Trophoblast cell (in vitro differentiated cells and primary cell): ENCODE results near the gene CCDC28B.

Source experiments
- DNase-seq, 2 donors: peaks; one replicate each; pipeline ENCODE4 v3.0.0-alpha.2; 2016
- H2AFZ ChIP-seq: 2 replicates; pipeline ENCODE4 v1.6.1; 2013; ENCODE audit warnings: low read length, moderate library complexity, mild to moderate bottlenecking; ENCODE audit not compliant: insufficient read depth, poor library complexity
- H2AK5ac ChIP-seq: 2 replicates; pipeline ENCODE4 v1.6.1; 2013; ENCODE audit warnings: mild to moderate bottlenecking, low read length
- H2BK120ac ChIP-seq: 2 replicates; pipeline ENCODE4 v1.6.1; 2013; ENCODE audit warnings: low read length, mild to moderate bottlenecking, moderate library complexity; ENCODE audit not compliant: insufficient read depth, poor library complexity
- H2BK12ac ChIP-seq: 2 replicates; pipeline ENCODE4 v1.6.1; 2013; ENCODE audit warnings: mild to moderate bottlenecking, low read length, moderate library complexity
- H2BK5ac ChIP-seq: 2 replicates; pipeline ENCODE4 v1.6.1; 2013; ENCODE audit warnings: low read length, low read depth, moderate library complexity, mild to moderate bottlenecking; ENCODE audit not compliant: poor library complexity
- H3K14ac ChIP-seq: 2 replicates; pipeline ENCODE4 v1.6.1; 2013; ENCODE audit warnings: mild to moderate bottlenecking, low read length
- H3K18ac ChIP-seq: 2 replicates; pipeline ENCODE4 v1.6.1; 2013; ENCODE audit warnings: mild to moderate bottlenecking, low read length
- H3K23ac ChIP-seq: 2 replicates; pipeline ENCODE4 v1.6.1; 2013; ENCODE audit warnings: low read length
- H3K27ac ChIP-seq: 2 replicates; pipeline ENCODE4 v1.5.1; 2013; ENCODE audit warnings: low read depth, mild to moderate bottlenecking, inconsistent platforms, low read length, moderate library complexity
- H3K27me3 ChIP-seq: 2 replicates; pipeline ENCODE4 v1.6.1; 2013; ENCODE audit warnings: inconsistent platforms, mild to moderate bottlenecking, low read length, moderate library complexity; ENCODE audit not compliant: insufficient read depth
- H3K36me3 ChIP-seq, 2 experiments: 1 replicate in 1 of 2; 2 replicates in 1 of 2; pipeline ENCODE4 v1.6.1; 2013; ENCODE audit warnings: low read length in 2 of 2, mild to moderate bottlenecking in 2 of 2, moderate library complexity in 1 of 2; ENCODE audit not compliant: insufficient read depth in 2 of 2, control insufficient read depth in 1 of 2
- H3K4ac ChIP-seq: 2 replicates; pipeline ENCODE4 v1.6.1; 2013; ENCODE audit warnings: low read depth, mild to moderate bottlenecking, low read length, moderate library complexity
- H3K4me1 ChIP-seq, 2 experiments: 1 replicate in 1 of 2; 2 replicates in 1 of 2; pipeline ENCODE4 v1.6.1; 2013; ENCODE audit warnings: low read length in 2 of 2, mild to moderate bottlenecking in 2 of 2, moderate library complexity in 1 of 2; ENCODE audit not compliant: insufficient read depth in 2 of 2, control insufficient read depth in 1 of 2
- H3K4me2 ChIP-seq: 2 replicates; pipeline ENCODE4 v1.6.1; 2013; ENCODE audit warnings: inconsistent platforms, mild to moderate bottlenecking, low read length, moderate library complexity
- H3K4me3 ChIP-seq: 2 replicates; pipeline ENCODE4 v1.5.1; 2013; ENCODE audit warnings: mild to moderate bottlenecking, low read depth, low read length, inconsistent platforms
- H3K79me1 ChIP-seq: one replicate; pipeline ENCODE4 v1.6.1; 2013; ENCODE audit warnings: low read length
- H3K79me2 ChIP-seq: 2 replicates; pipeline ENCODE4 v1.6.1; 2013; ENCODE audit warnings: low read length, mild to moderate bottlenecking; ENCODE audit not compliant: control insufficient read depth, insufficient read depth, poor library complexity
- H3K9ac ChIP-seq: 2 replicates; pipeline ENCODE4 v1.6.1; 2013; ENCODE audit warnings: mild to moderate bottlenecking, low read length
- H3K9me3 ChIP-seq: 2 replicates; pipeline ENCODE4 v1.6.1; 2013; ENCODE audit warnings: low read depth, mild to moderate bottlenecking, control low read depth, inconsistent platforms, low read length; ENCODE audit not compliant: insufficient read depth
- H4K12ac ChIP-seq: 2 replicates; pipeline ENCODE4 v1.6.1; 2013; ENCODE audit warnings: low read depth, mild to moderate bottlenecking, low read length, moderate library complexity
- H4K8ac ChIP-seq: 2 replicates; pipeline ENCODE4 v1.6.1; 2013; ENCODE audit warnings: low read depth, mild to moderate bottlenecking, low read length, moderate library complexity
- H4K91ac ChIP-seq: one replicate; pipeline ENCODE4 v1.6.1; 2013; ENCODE audit warnings: low read depth, mild to moderate bottlenecking, low read length, moderate library complexity
- WGBS: extraction: QIAGEN DNeasy Blood & Tissue Kit; methylation state at CpG from one replicate; pipeline ENCODE4 v1.1.7; 2013; ENCODE audit warnings: missing lambda C conversion rate; ENCODE audit not compliant: insufficient read length, insufficient coverage; ENCODE audit errors: extremely low coverage; 5-methylcytosine and 5-hydroxymethylcytosine counted together

Gene CCDC28B

GRCh38 chr1:32178380-32179192 lies 21.8 kb upstream of the CCDC28B start:
- Histone ChIP-seq H2BK12ac (no peak overlapping the region), H2AK5ac (no peak overlapping the region), H2BK120ac (no peak overlapping the region), H3K4ac (no peak overlapping the region), H3K79me2 (peaks cover 8% of the 10 kb centered on the region), H3K4me3 (no peak overlapping the region), H2AFZ (peak overlapping the region; percentile 14), H3K4me1 (peaks cover 7 to 10% of the 10 kb centered on the region in 2 experiments), H2BK5ac (no peak overlapping the region), H3K18ac (no peak overlapping the region), H3K4me2 (peak overlapping the region; percentile 90), H3K36me3 (peaks cover 17 to 18% of the 10 kb centered on the region in 2 experiments), H4K8ac (peak overlapping the region; percentile 56), H3K23ac (no peak overlapping the region), H4K12ac (peak overlapping the region; percentile 63), H3K9me3 (no peaks in the 10 kb centered on the region), H3K79me1 (peaks cover 9% of the 10 kb centered on the region), H3K27ac (peak overlapping the region; percentile 31), H3K27me3 (no peaks in the 10 kb centered on the region), H4K91ac (peak overlapping the region; percentile 64), H3K14ac (no peak overlapping the region), H3K9ac (no peak overlapping the region)
- peak in 1 of 2 donors; percentile 19 for DNase-seq
- no CpG with 5 or more reads among the region's 7 CpGs for WGBS

GRCh38 chr1:32179193-32179442 lies 21.3 kb upstream of the CCDC28B start:
- H3K79me2 ChIP-seq = peaks cover 8% of the 10 kb centered on the region
- WGBS = no CpG with 5 or more reads among the region's 7 CpGs

GRCh38 chr1:32179443-32180185 lies 20.8 kb upstream of the CCDC28B start, which contains the start of gene TXLNA:
Gene TXLNA, plus strand, starts transcription at chr1:32179675. Its CDS starts 671 bp downstream, at chr1:32180346.
- Histone ChIP-seq H3K4me1 (peaks cover 7 to 10% of the 10 kb centered on the region in 2 experiments), H3K9ac (peak within 1 kb of the TSS; percentile 89), H3K4me3 (peak within 1 kb of the TSS; percentile 78), H4K91ac (peak within 1 kb of the TSS; percentile 64), H3K9me3 (no peaks in the 10 kb centered on the region), H3K79me2 (peaks cover 8% of the 10 kb centered on the region), H4K12ac (peak within 1 kb of the TSS; percentile 63), H3K27ac (peak within 1 kb of the TSS; percentile 73), H3K14ac (peak within 1 kb of the TSS; percentile 68), H3K4ac (peak within 1 kb of the TSS; percentile 16), H4K8ac (peak within 1 kb of the TSS; percentile 87), H3K4me2 (peak within 1 kb of the TSS; percentile 90), H3K36me3 (peaks cover 15 to 25% of the 10 kb centered on the region in 2 experiments), H3K27me3 (no peaks in the 10 kb centered on the region), H2BK5ac (peak within 1 kb of the TSS; percentile 71), H2BK120ac (peak within 1 kb of the TSS; percentile 25), H3K18ac (peak within 1 kb of the TSS; percentile 51), H3K23ac (no peak within 1 kb of the TSS), H3K79me1 (peaks cover 9% of the 10 kb centered on the region), H2BK12ac (no peak within 1 kb of the TSS), H2AK5ac (peak within 1 kb of the TSS; percentile 45), H2AFZ (peak within 1 kb of the TSS; percentile 55)
- DNase-seq = peak; percentile 90
- no CpG with 5 or more reads among the region's 79 CpGs for WGBS

More at GRCh38 chr1:32179193-32179442, 21.3 kb upstream of the CCDC28B start:
- H2AK5ac ChIP-seq = no peak overlapping the region
- H3K27ac ChIP-seq = peak overlapping the region; percentile 31
- peak overlapping the region; percentile 17 for H3K9ac ChIP-seq
- H3K4me2 ChIP-seq = peak overlapping the region; percentile 90
- peaks cover 13 to 20% of the 10 kb centered on the region in 2 experiments for H3K36me3 ChIP-seq
- peak overlapping the region; percentile 56 for H4K8ac ChIP-seq
- DNase-seq = no peak
- H3K9me3 ChIP-seq = no peaks in the 10 kb centered on the region
- no peak overlapping the region for H3K18ac ChIP-seq
- H3K4me3 ChIP-seq = no peak overlapping the region
- H3K4me1 ChIP-seq = peaks cover 7 to 10% of the 10 kb centered on the region in 2 experiments
- no peak overlapping the region for H3K4ac ChIP-seq
- no peak overlapping the region for H2BK5ac ChIP-seq
- peak overlapping the region; percentile 63 for H4K12ac ChIP-seq
- no peaks in the 10 kb centered on the region for H3K27me3 ChIP-seq
- peak overlapping the region; percentile 64 for H4K91ac ChIP-seq
- H3K79me1 ChIP-seq = peaks cover 9% of the 10 kb centered on the region
- no peak overlapping the region for H2BK12ac ChIP-seq
- H2BK120ac ChIP-seq = peak overlapping the region; percentile 1
- H2AFZ ChIP-seq = peak overlapping the region; percentile 14
- H3K14ac ChIP-seq = peak overlapping the region; percentile 22
- H3K23ac ChIP-seq = no peak overlapping the region

GRCh38 chr1:32180186-32181060 lies 20.0 kb upstream of the CCDC28B start:
- no peaks in the 10 kb centered on the region for H3K27me3 ChIP-seq
- H4K12ac ChIP-seq = peak overlapping the region; percentile 6
- H2BK120ac ChIP-seq = peak overlapping the region; percentile 25
- H2BK12ac ChIP-seq = no peak overlapping the region
- no peak overlapping the region for H3K23ac ChIP-seq
- H3K36me3 ChIP-seq = peaks cover 15 to 23% of the 10 kb centered on the region in 2 experiments
- peak; percentile 51 to 80 for DNase-seq
- H3K4me3 ChIP-seq = peak overlapping the region; percentile 78
- H3K79me1 ChIP-seq = peaks cover 9% of the 10 kb centered on the region
- no peaks in the 10 kb centered on the region for H3K9me3 ChIP-seq
- peak overlapping the region; percentile 89 for H3K9ac ChIP-seq
- peak overlapping the region; percentile 73 for H3K27ac ChIP-seq
- H2AK5ac ChIP-seq = peak overlapping the region; percentile 45
- H3K4ac ChIP-seq = peak overlapping the region; percentile 16
- peaks cover 7 to 10% of the 10 kb centered on the region in 2 experiments for H3K4me1 ChIP-seq
- H3K4me2 ChIP-seq = peak overlapping the region; percentile 90
- no CpG with 5 or more reads among the region's 36 CpGs for WGBS
- peak overlapping the region; percentile 52 for H4K91ac ChIP-seq
- H3K18ac ChIP-seq = peak overlapping the region; percentile 51
- peak overlapping the region; percentile 71 for H2BK5ac ChIP-seq
- peak overlapping the region; percentile 87 for H4K8ac ChIP-seq
- peak overlapping the region; percentile 68 for H3K14ac ChIP-seq
- H2AFZ ChIP-seq = no peak overlapping the region
- H3K79me2 ChIP-seq = peaks cover 8% of the 10 kb centered on the region
